CD4-positive, alpha-beta T cell (primary cell): ENCODE data around the gene EXOG. TPM values are rescaled to one million over a fixed set of nuclear protein-coding genes. Genes with fewer than 3 reads are reported as not detected.

Experiments used
- ATAC-seq: fragments of 200-7000 bp; cut with Tn5 transposase; one replicate; pipeline ENCODE4 v1.10.0; 2022; ENCODE audit warnings: mild to moderate bottlenecking; ENCODE audit not compliant: poor library complexity
- CTCF ChIA-PET: fragments of 350-600 bp; sonication (Branson Sonifier 250); formaldehyde crosslinking; loops from one replicate; lab custom pipeline; 2021; ENCODE audit warnings: antibody characterized with exemption, inconsistent platforms; lab: Charles Lee
- POLR2A ChIA-PET: fragments of 350-600 bp; sonication (Branson Sonifier 250); formaldehyde crosslinking; loops from one replicate; lab custom pipeline; 2021; ENCODE audit warnings: antibody characterized with exemption, inconsistent platforms; lab: Charles Lee
- DNase-seq, 14 experiments: peaks; one replicate each; pipeline ENCODE4 v3.0.0-alpha.2; 2013 to 2020; ENCODE audit warnings: mixed read lengths in 2 of 14
- H3K27ac ChIP-seq, 2 donors: one replicate each; pipeline versions ENCODE4 v1.5.1 to v1.7.0; 2013; ENCODE audit warnings: low read length in 2 of 2, low read depth in 1 of 2, mild to moderate bottlenecking in 1 of 2
- H3K27me3 ChIP-seq, 2 experiments: 1 replicate in 1 of 2; 2 replicates in 1 of 2; pipeline versions ENCODE4 v1.6.1 to v1.7.0; 2013; ENCODE audit warnings: low read length in 2 of 2, control low read depth in 1 of 2, mild to moderate bottlenecking in 1 of 2, moderate library complexity in 1 of 2; ENCODE audit not compliant: insufficient read depth in 2 of 2, control insufficient read depth in 1 of 2
- H3K36me3 ChIP-seq: one replicate; pipeline ENCODE4 v1.6.1; 2013; ENCODE audit warnings: low read length, control low read depth; ENCODE audit not compliant: insufficient read depth
- H3K4me1 ChIP-seq: one replicate; pipeline ENCODE4 v1.6.1; 2013; ENCODE audit warnings: low read length, control low read depth; ENCODE audit not compliant: insufficient read depth
- H3K4me3 ChIP-seq: one replicate; pipeline ENCODE4 v1.5.1; 2013; ENCODE audit warnings: mild to moderate bottlenecking, low read length, moderate library complexity
- H3K9me3 ChIP-seq, 2 experiments: 1 replicate in 1 of 2; 2 replicates in 1 of 2; pipeline versions ENCODE4 v1.6.1 to v1.7.0; 2013; ENCODE audit warnings: low read length in 2 of 2, mild to moderate bottlenecking in 2 of 2, control low read depth in 1 of 2, moderate library complexity in 1 of 2; ENCODE audit not compliant: control insufficient read depth in 1 of 2, insufficient read depth in 1 of 2
- H3K27ac Mint-ChIP-seq: one replicate; pipeline ENCODE4 v1.8.0; 2020; ENCODE audit warnings: mixed read lengths
- H3K27me3 Mint-ChIP-seq: one replicate; pipeline ENCODE4 v1.8.0; 2021; ENCODE audit warnings: mixed read lengths
- H3K36me3 Mint-ChIP-seq: one replicate; pipeline ENCODE4 v1.8.0; 2021; ENCODE audit warnings: low read depth, mixed read lengths
- H3K4me1 Mint-ChIP-seq: one replicate; pipeline ENCODE4 v1.8.0; 2021; ENCODE audit warnings: low read depth, mixed read lengths
- H3K4me3 Mint-ChIP-seq: one replicate; pipeline ENCODE4 v1.8.0; 2020; ENCODE audit warnings: mild to moderate bottlenecking, mixed read lengths
- H3K9me3 Mint-ChIP-seq: one replicate; pipeline ENCODE4 v1.8.0; 2020; ENCODE audit warnings: mixed read lengths
- CTCF ChIP-seq: fragments of 200-600 bp; IDR thresholded peaks from one replicate; pipeline ENCODE4 v1.8.0; 2022; ENCODE audit warnings: antibody characterized with exemption, mild to moderate bottlenecking
- intact Hi-C, 2 experiments: fragments of 100-400 bp; cut with DNase I in 1 of 2; cut with micrococcal nuclease in 1 of 2; formaldehyde crosslinking; loops; one replicate each; pipeline versions ENCODE4 v1.15.1 to v1.9.0; 2023 to 2025; cut with DNase I, micrococcal nuclease
- total RNA-seq, 174 experiments: library from RNA in 2 of 174; stranded (reverse) in 2 of 174; gene quantifications; one replicate each; pipeline ENCODE4 v1.2.3 and lab custom pipeline; 2021 to 2026

The EXOG gene
- total RNA-seq, 2 experiments from 2014 or later: 13.7 to 16.0 TPM

DNA sequence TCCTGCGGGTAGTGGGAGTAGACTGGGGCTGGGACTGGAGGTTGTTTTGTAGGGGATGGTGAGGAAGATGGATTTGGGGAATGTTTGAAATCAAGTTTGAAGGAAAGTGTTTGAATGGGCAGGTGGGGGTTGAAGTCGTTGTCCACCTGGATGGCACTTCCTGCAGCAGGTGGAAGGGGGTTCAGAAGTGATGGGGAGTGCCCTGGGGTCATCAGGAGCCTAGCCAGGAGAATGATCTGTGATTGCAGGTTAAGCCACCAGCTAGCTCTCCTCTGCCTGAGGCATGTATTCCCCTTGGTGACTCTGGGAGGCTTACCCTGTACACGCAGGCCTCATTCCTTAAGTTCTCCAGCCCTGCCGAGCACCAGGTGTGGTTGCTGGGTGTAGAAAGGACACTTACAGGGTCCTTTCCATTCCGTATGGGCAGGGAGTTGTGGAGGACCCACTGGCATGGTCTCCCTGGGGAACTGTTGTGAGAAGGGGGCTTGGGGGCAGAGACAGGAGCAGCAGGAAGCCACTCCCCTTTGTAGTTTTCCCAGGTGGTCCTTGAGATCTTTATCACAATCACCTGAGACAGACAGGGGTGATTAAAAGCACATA lies 19.9 kb upstream of the EXOG start:
- Histone ChIP-seq H3K9me3 (no peaks in the 10 kb centered on the region), H3K27ac (no peak overlapping the region), H3K27me3 (no peaks in the 10 kb centered on the region), H3K4me1 (peaks cover 19% of the 10 kb centered on the region), H3K4me3 (no peak overlapping the region), H3K36me3 (peaks cover 24% of the 10 kb centered on the region)
- Mint-ChIP-seq H3K4me1 (peaks cover 35% of the 10 kb centered on the region), H3K36me3 (peaks cover 21% of the 10 kb centered on the region), H3K4me3 (no peak overlapping the region), H3K27me3 (no peaks in the 10 kb centered on the region), H3K27ac (peak overlapping the region; percentile 9), H3K9me3 (no peaks in the 10 kb centered on the region)
- ChIA-PET POLR2A (no interaction called here), CTCF (no interaction called here)
- no peak for TF ChIP-seq CTCF
- no peak for ATAC-seq
- intact Hi-C loops: no loop called here
- no peak for DNase-seq

DNA sequence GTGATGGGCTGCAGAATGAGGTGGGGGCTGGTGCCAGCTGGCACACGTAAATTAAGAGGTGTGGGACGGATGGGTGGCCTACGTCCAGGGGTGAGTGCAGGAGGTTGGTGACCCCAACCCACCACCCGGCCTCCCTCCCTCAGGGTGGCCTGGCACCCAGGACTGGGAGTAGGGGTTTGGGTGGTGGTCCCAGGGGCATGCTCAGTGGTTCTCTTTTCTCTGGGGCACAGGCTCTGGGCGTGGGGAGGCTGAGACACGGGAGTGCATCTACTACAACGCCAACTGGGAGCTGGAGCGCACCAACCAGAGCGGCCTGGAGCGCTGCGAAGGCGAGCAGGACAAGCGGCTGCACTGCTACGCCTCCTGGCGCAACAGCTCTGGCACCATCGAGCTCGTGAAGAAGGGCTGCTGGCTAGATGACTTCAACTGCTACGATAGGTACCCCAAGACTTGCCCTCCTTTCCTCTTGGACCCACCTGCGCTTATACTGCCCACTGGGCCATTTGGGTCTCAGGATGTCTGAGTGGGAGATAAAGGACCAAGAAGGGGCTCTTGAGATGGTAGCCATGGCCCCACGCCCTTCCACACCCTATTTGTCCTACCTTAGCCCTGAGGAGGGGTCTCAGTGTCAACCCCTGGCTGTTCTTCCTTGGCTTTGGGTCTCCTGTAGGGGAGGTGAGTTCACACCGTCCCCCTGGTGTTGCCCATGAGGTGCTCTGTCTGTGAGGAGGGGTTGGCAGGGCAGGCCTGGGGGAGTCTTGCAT lies 18.9 kb upstream of the EXOG start:
- peaks cover 15% of the 10 kb centered on the region for H3K4me1 ChIP-seq
- H3K4me1 Mint-ChIP-seq: peaks cover 28% of the 10 kb centered on the region
- CTCF ChIA-PET: no interaction called here
- POLR2A ChIA-PET: no interaction called here
- no peaks in the 10 kb centered on the region for H3K9me3 ChIP-seq
- DNase-seq: no peak
- H3K36me3 ChIP-seq: peaks cover 34% of the 10 kb centered on the region
- ATAC-seq: no peak
- no peak overlapping the region for H3K27ac Mint-ChIP-seq
- no peak overlapping the region for H3K4me3 ChIP-seq
- H3K27me3 Mint-ChIP-seq: no peaks in the 10 kb centered on the region
- no peaks in the 10 kb centered on the region for H3K27me3 ChIP-seq
- H3K36me3 Mint-ChIP-seq: peaks cover 30% of the 10 kb centered on the region
- intact Hi-C loops: no loop called here
- no peaks in the 10 kb centered on the region for H3K9me3 Mint-ChIP-seq
- H3K27ac ChIP-seq: no peak overlapping the region
- no peak for TF ChIP-seq CTCF
- no peak overlapping the region for H3K4me3 Mint-ChIP-seq

- POLR2A ChIA-PET: interaction anchor here (0.6 kb wide), 1 partner anchor 10 kb away, joined by 4 read pairs; no protein-coding TSS in a partner anchor
- no peak overlapping the region for H3K4me3 Mint-ChIP-seq
- no peak for DNase-seq
- no peaks in the 10 kb centered on the region for H3K27me3 ChIP-seq
- no peaks in the 10 kb centered on the region for H3K27me3 Mint-ChIP-seq
- H3K4me1 ChIP-seq: peaks cover 8% of the 10 kb centered on the region
- no peak overlapping the region for H3K4me3 ChIP-seq
- intact Hi-C loops: no loop called here
- no peak overlapping the region for H3K27ac ChIP-seq
- H3K27ac Mint-ChIP-seq: no peak overlapping the region
- no peaks in the 10 kb centered on the region for H3K9me3 Mint-ChIP-seq
- H3K36me3 ChIP-seq: peaks cover 41% of the 10 kb centered on the region
- no peak for TF ChIP-seq CTCF
- H3K4me1 Mint-ChIP-seq: peaks cover 21% of the 10 kb centered on the region
- ATAC-seq: no peak
- H3K36me3 Mint-ChIP-seq: peaks cover 37% of the 10 kb centered on the region
- no peaks in the 10 kb centered on the region for H3K9me3 ChIP-seq
- CTCF ChIA-PET: no interaction called here
Observed at GRCh38 chr3:38477839-38478450, 18.2 kb upstream of the EXOG start.
